ENCODE results near the gene STAM2. TPM values are rescaled to one million over a fixed set of nuclear protein-coding genes. Genes with fewer than 3 reads are reported as not detected.
A peak's percentile ranks its signal among the peaks of the same experiment; 100 is the strongest.
"Not testable (repeated sequence)": the region's sequence is repeated elsewhere in the genome, so short reads cannot be mapped to it uniquely, and the experiment has no call there.

Gene STAM2
- total and polyA plus RNA-seq, 11 donors, result 4.7 to 36.1 (median 25.7) TPM

GRCh38 chr2:152200101-152200500 is 24.5 kb upstream of the STAM2 start:
- Histone ChIP-seq H3K36me3 (no peaks in the 10 kb centered on the region), H3K27ac (no peak overlapping the region), H3K9me3 (peaks cover 0 to 6% (median 0%) of the 10 kb centered on the region in 12 donors), H3K4me3 (no peak overlapping the region), H3K27me3 (no peaks in the 10 kb centered on the region), H3K4me1 (peaks cover 0 to 4% (median 0%) of the 10 kb centered on the region in 12 donors)
- ATAC-seq (no peak), DNase-seq (no peak)
- intact Hi-C loops (cut with DNase I), result no loop called here
- 78 to 84% (median 80%) methylated on average over 4 of the region's 4 CpGs for WGBS, 4 donors
- TF ChIP-seq POLR2A (IDR thresholded peaks at IDR 0.05) (no peak), CTCF (IDR thresholded peaks at IDR 0.05) (no peak)

GRCh38 chr2:152198499-152198898 is 22.9 kb upstream of the STAM2 start:
- no peak overlapping the region for H3K4me3 ChIP-seq
- H3K27ac ChIP-seq, result no peak overlapping the region
- DNase-seq (no peak), ATAC-seq (no peak)
- WGBS, 4 donors, result 94 to 100% (median 97%) methylated on average over 2 of the region's 2 CpGs
- H3K36me3 ChIP-seq, result no peaks in the 10 kb centered on the region
- TF ChIP-seq POLR2A (IDR thresholded peaks at IDR 0.05), result no peak
- no peak for TF ChIP-seq CTCF (IDR thresholded peaks at IDR 0.05)
- H3K27me3 ChIP-seq, result no peaks in the 10 kb centered on the region
- peaks cover 0 to 4% (median 0%) of the 10 kb centered on the region in 12 donors for H3K4me1 ChIP-seq
- peaks cover 0 to 6% (median 0%) of the 10 kb centered on the region in 12 donors for H3K9me3 ChIP-seq
- intact Hi-C loops (cut with DNase I), result loop anchor here in 2 of 10 donors (10.0 kb wide), 2 partner anchors 136 to 216 kb away; partner anchors contain the start of gene FMNL2 (in 2 of the 2)

GRCh38 chr2:152197508-152198284 is 22.1 kb upstream of the STAM2 start:
- intact Hi-C loops (cut with DNase I), result loop anchor here in 2 of 10 donors (10.0 kb wide), 2 partner anchors 137 to 217 kb away; partner anchors contain the start of gene FMNL2 (in 2 of the 2)
- not testable (repeated sequence) for H3K36me3 ChIP-seq, H3K27me3 ChIP-seq, ATAC-seq, H3K4me1 ChIP-seq, H3K4me3 ChIP-seq, H3K27ac ChIP-seq, H3K9me3 ChIP-seq, DNase-seq
- 0 to 100% (median 35%) methylated on average over 1 of the region's 1 CpG for WGBS, 4 donors

GRCh38 chr2:152189622-152190495 is 14.3 kb upstream of the STAM2 start:
- no peaks in the 10 kb centered on the region for H3K36me3 ChIP-seq
- no peaks in the 10 kb centered on the region for H3K27me3 ChIP-seq
- DNase-seq (peak in 3 of 5 donors; percentile 28 to 36 (median 35)), ATAC-seq (peak; percentile 42 to 85 (median 71))
- no peaks in the 10 kb centered on the region for H3K9me3 ChIP-seq
- no peak overlapping the region for H3K27ac ChIP-seq
- TF ChIP-seq POLR2A (IDR thresholded peaks at IDR 0.05), result no peak
- TF ChIP-seq CTCF (IDR thresholded peaks at IDR 0.05), result peak; percentile 68 to 89 (median 86)
- 46 to 47% (median 47%) methylated on average over 8 of the region's 8 CpGs for WGBS, 4 donors
- H3K4me1 ChIP-seq, result no peaks in the 10 kb centered on the region
- H3K4me3 ChIP-seq, result no peak overlapping the region
- intact Hi-C loops (cut with DNase I), result loop anchor here (2.0 to 10.0 kb wide), 11 partner anchors 145 to 447 kb away; partner anchors contain the start of gene FMNL2 (in 4 of the 10)

- H3K27me3 ChIP-seq; ATAC-seq; intact Hi-C loops (cut with DNase I); H3K27ac ChIP-seq; DNase-seq; H3K4me1 ChIP-seq; H3K4me3 ChIP-seq; H3K36me3 ChIP-seq; H3K9me3 ChIP-seq: not testable (repeated sequence)
- 90 to 95% (median 93%) methylated on average over 5 of the region's 5 CpGs for WGBS, 4 donors
Observed at GRCh38 chr2:152186808-152187207, 11.2 kb upstream of the STAM2 start.
